Breast epithelium (tissue), 4 donors: ENCODE measurements around the gene TMEM8B. TPM values are rescaled to one million over a fixed set of nuclear protein-coding genes. Genes with fewer than 3 reads are reported as not detected.
A peak's percentile ranks its signal among the peaks of the same experiment; 100 is the strongest.

Experiments used
- DNase-seq, 2 donors: peaks; one replicate each; pipeline ENCODE4 v3.0.0-alpha.2; 2019; ENCODE audit warnings: low spot score in 2 of 2
- H3K27ac ChIP-seq, 2 donors: fragments of 200-600 bp; sonication (generic) in 1 of 2; one replicate each; pipeline ENCODE4 v1.5.1; 2016 to 2019; ENCODE audit warnings: mild to moderate bottlenecking in 1 of 2
- H3K27me3 ChIP-seq, 2 donors: fragments of 200-600 bp; sonication (generic) in 1 of 2; one replicate each; pipeline versions ENCODE4 v1.5.1 to v1.6.0; 2017 to 2019; ENCODE audit warnings: control low read depth in 1 of 2, mild to moderate bottlenecking in 1 of 2
- H3K36me3 ChIP-seq: fragments of 200-600 bp; one replicate; pipeline ENCODE4 v1.5.1; 2019
- H3K4me1 ChIP-seq, 2 donors: fragments of 200-600 bp; sonication (generic); one replicate each; pipeline ENCODE4 v1.5.1; 2016 to 2019; ENCODE audit warnings: control low read depth in 1 of 2
- H3K4me3 ChIP-seq, 3 donors: fragments of 200-600 bp; sonication (generic); 1 replicate in 2 of 3; 2 replicates in 1 of 3; pipeline ENCODE4 v1.5.1; 2016 to 2019; ENCODE audit warnings: mild to moderate bottlenecking in 3 of 3, moderate library complexity in 2 of 3
- H3K9me3 ChIP-seq, 2 donors: fragments of 200-600 bp; sonication (generic) in 1 of 2; one replicate each; pipeline ENCODE4 v1.5.1; 2016 to 2019; ENCODE audit warnings: control low read depth in 1 of 2
- CTCF ChIP-seq, 3 donors: fragments of 450-650 bp; IDR thresholded peaks; one replicate each; pipeline ENCODE4 v1.5.1; 2016 to 2017; ENCODE audit warnings: antibody characterized with exemption in 3 of 3, mild to moderate bottlenecking in 3 of 3, moderate library complexity in 3 of 3
- POLR2A ChIP-seq: fragments of 450-650 bp; IDR thresholded peaks from one replicate; pipeline ENCODE4 v1.6.1; 2016; ENCODE audit warnings: antibody characterized with exemption, mild to moderate bottlenecking, moderate library complexity
- POLR2AphosphoS5 ChIP-seq, 3 donors: sonication (generic); formaldehyde crosslinking; IDR thresholded peaks; one replicate each; pipeline ENCODE4 v1.6.1; 2017; ENCODE audit warnings: antibody characterized with exemption in 3 of 3
- intact Hi-C: fragments of 100-400 bp; cut with DNase I; formaldehyde crosslinking; loops from one replicate; pipeline ENCODE4 v1.15.1; 2023; ENCODE audit warnings: low total_unique reads
- total RNA-seq, 3 donors: library from RNA; depleted of rRNA; stranded (reverse); fragments of >200 nt; gene quantifications; one replicate each; pipeline ENCODE4 v1.1.0, GENCODE V29; 2016

Gene TMEM8B
- total RNA-seq, 3 donors from 2014 or later = 4.9 to 7.9 (median 6.7) TPM

- TF ChIP-seq POLR2A (no peak), CTCF (IDR thresholded peaks at IDR 0.05) (no peak), POLR2AphosphoS5 (IDR thresholded peaks at IDR 0.05) (no peak)
- no peaks in the 10 kb centered on the region for H3K9me3 ChIP-seq
- no peak overlapping the region for H3K4me3 ChIP-seq
- DNase-seq = no peak
- no peaks in the 10 kb centered on the region for H3K27me3 ChIP-seq
- intact Hi-C loops = no loop called here
- no peak overlapping the region for H3K27ac ChIP-seq
- H3K36me3 ChIP-seq = no peaks in the 10 kb centered on the region
- H3K4me1 ChIP-seq = no peaks in the 10 kb centered on the region
Measured at GRCh38 chr9:35854091-35854762, 25.2 kb downstream of the TMEM8B start.

GRCh38 chr9:35856206-35856605, 27.2 kb downstream of the TMEM8B start:
- intact Hi-C loops = no loop called here
- no peaks in the 10 kb centered on the region for H3K9me3 ChIP-seq
- no peaks in the 10 kb centered on the region for H3K27me3 ChIP-seq
- no peak overlapping the region for H3K27ac ChIP-seq
- DNase-seq = no peak
- TF ChIP-seq POLR2AphosphoS5 (IDR thresholded peaks at IDR 0.05) (no peak), CTCF (IDR thresholded peaks at IDR 0.05) (no peak), POLR2A (no peak)
- no peaks in the 10 kb centered on the region for H3K4me1 ChIP-seq
- no peak overlapping the region for H3K4me3 ChIP-seq
- no peaks in the 10 kb centered on the region for H3K36me3 ChIP-seq

GRCh38 chr9:35856882-35857281, 27.9 kb downstream of the TMEM8B start:
- Histone ChIP-seq H3K9me3 (no peaks in the 10 kb centered on the region), H3K4me1 (no peaks in the 10 kb centered on the region), H3K36me3 (no peaks in the 10 kb centered on the region), H3K4me3 (no peak overlapping the region), H3K27ac (no peak overlapping the region), H3K27me3 (no peaks in the 10 kb centered on the region)
- intact Hi-C loops = no loop called here
- no peak for TF ChIP-seq POLR2AphosphoS5 (IDR thresholded peaks at IDR 0.05)
- DNase-seq = peak in 1 of 2 donors; percentile 7

- intact Hi-C loops = no loop called here
- no peaks in the 10 kb centered on the region for H3K4me1 ChIP-seq
- DNase-seq = no peak
Measured at GRCh38 chr9:35858458-35858857, 29.4 kb downstream of the TMEM8B start.

GRCh38 chr9:35859310-35859989, 30.4 kb downstream of the TMEM8B start:
- Histone ChIP-seq H3K27ac (no peak overlapping the region), H3K36me3 (no peaks in the 10 kb centered on the region), H3K4me1 (no peaks in the 10 kb centered on the region), H3K27me3 (peaks cover 0 to 4% of the 10 kb centered on the region in 2 donors), H3K9me3 (no peaks in the 10 kb centered on the region), H3K4me3 (no peak overlapping the region)
- TF ChIP-seq POLR2A = no peak
- no peak for TF ChIP-seq CTCF (IDR thresholded peaks at IDR 0.05)
- TF ChIP-seq POLR2AphosphoS5 (IDR thresholded peaks at IDR 0.05) = no peak
- intact Hi-C loops = no loop called here
- no peak for DNase-seq

More at GRCh38 chr9:35858458-35858857, 29.4 kb downstream of the TMEM8B start:
- Histone ChIP-seq H3K9me3 (no peaks in the 10 kb centered on the region), H3K27me3 (peaks cover 0 to 3% of the 10 kb centered on the region in 2 donors), H3K27ac (no peak overlapping the region), H3K36me3 (no peaks in the 10 kb centered on the region), H3K4me3 (no peak overlapping the region)
- TF ChIP-seq CTCF (IDR thresholded peaks at IDR 0.05) = no peak
